CD8-positive, alpha-beta memory T cell (primary cell): ENCODE data around the gene KRT14. TPM values are rescaled to one million over a fixed set of nuclear protein-coding genes. Genes with fewer than 3 reads are reported as not detected.
A peak's percentile ranks its signal among the peaks of the same experiment; 100 is the strongest.
"Not testable (repeated sequence)": the region's sequence is repeated elsewhere in the genome, so short reads cannot be mapped to it uniquely, and the experiment has no call there.

Source experiments
- CTCF ChIA-PET: fragments of 350-600 bp; sonication (Branson Sonifier 250); formaldehyde crosslinking; loops from one replicate; lab custom pipeline; 2021; ENCODE audit warnings: antibody characterized with exemption; lab: Charles Lee
- POLR2A ChIA-PET: fragments of 350-600 bp; sonication (Branson Sonifier 250); formaldehyde crosslinking; loops from one replicate; lab custom pipeline; 2021; ENCODE audit warnings: antibody characterized with exemption; lab: Charles Lee
- DNase-seq, 5 donors: peaks; one replicate each; pipeline versions ENCODE4 v3.0.0 to v3.0.0-alpha.2; 2020 to 2022; ENCODE audit warnings: mixed read lengths in 1 of 5
- H3K27ac ChIP-seq: one replicate; pipeline ENCODE4 v1.7.0; 2013; ENCODE audit warnings: low read depth, mild to moderate bottlenecking, low read length, moderate library complexity
- H3K27me3 ChIP-seq: 2 replicates; pipeline ENCODE4 v1.7.0; 2013; ENCODE audit warnings: low read length, mild to moderate bottlenecking; ENCODE audit not compliant: insufficient read depth, poor library complexity, severe bottlenecking
- H3K36me3 ChIP-seq: 2 replicates; pipeline ENCODE4 v1.7.0; 2013; ENCODE audit warnings: mild to moderate bottlenecking, low read length, moderate library complexity; ENCODE audit not compliant: insufficient read depth
- H3K4me1 ChIP-seq: 2 replicates; pipeline ENCODE4 v1.7.0; 2013; ENCODE audit warnings: mild to moderate bottlenecking, low read length, moderate library complexity; ENCODE audit not compliant: insufficient read depth
- H3K4me3 ChIP-seq: 2 replicates; pipeline ENCODE4 v1.7.0; 2013; ENCODE audit warnings: mild to moderate bottlenecking, low read length
- H3K9me3 ChIP-seq: 2 replicates; pipeline ENCODE4 v1.7.0; 2013; ENCODE audit warnings: mild to moderate bottlenecking, low read length
- H3K27ac Mint-ChIP-seq, 8 donors: one replicate each; pipeline ENCODE4 v1.8.0; 2020 to 2021; ENCODE audit warnings: mixed read lengths in 8 of 8, mild to moderate bottlenecking in 6 of 8, inconsistent platforms in 3 of 8, moderate library complexity in 3 of 8
- H3K27me3 Mint-ChIP-seq, 2 donors: one replicate each; pipeline ENCODE4 v1.8.0; 2020 to 2021; ENCODE audit warnings: mixed read lengths in 2 of 2, mild to moderate bottlenecking in 1 of 2, moderate library complexity in 1 of 2
- H3K36me3 Mint-ChIP-seq, 3 donors: one replicate each; pipeline ENCODE4 v1.8.0; 2020 to 2021; ENCODE audit warnings: mixed read lengths in 3 of 3, inconsistent platforms in 1 of 3, mild to moderate bottlenecking in 1 of 3
- H3K4me1 Mint-ChIP-seq, 3 donors: one replicate each; pipeline ENCODE4 v1.8.0; 2020 to 2021; ENCODE audit warnings: mixed read lengths in 3 of 3, inconsistent platforms in 1 of 3, mild to moderate bottlenecking in 1 of 3
- H3K4me3 Mint-ChIP-seq, 7 donors: one replicate each; pipeline ENCODE4 v1.8.0; 2020 to 2021; ENCODE audit warnings: mixed read lengths in 7 of 7, mild to moderate bottlenecking in 6 of 7, moderate library complexity in 4 of 7, inconsistent platforms in 2 of 7
- H3K9me3 Mint-ChIP-seq, 5 donors: one replicate each; pipeline ENCODE4 v1.8.0; 2020 to 2022; ENCODE audit warnings: mixed read lengths in 5 of 5, mild to moderate bottlenecking in 3 of 5, moderate library complexity in 2 of 5, inconsistent platforms in 1 of 5
- polyA plus RNA-seq: library from polyadenylated mRNA; unstranded; fragments of 300-500 nt; fragmentation: Illumina TruSeq; gene quantifications from one replicate; pipeline ENCODE4 v1.2.3, GENCODE V29; 2021
- total RNA-seq, 2 experiments: library from RNA; stranded (reverse); gene quantifications; one replicate each; pipeline ENCODE4 v1.2.3, GENCODE V29; 2021

Gene KRT14
- total and polyA plus RNA-seq, 3 experiments from 2014 or later = not detected

DNA sequence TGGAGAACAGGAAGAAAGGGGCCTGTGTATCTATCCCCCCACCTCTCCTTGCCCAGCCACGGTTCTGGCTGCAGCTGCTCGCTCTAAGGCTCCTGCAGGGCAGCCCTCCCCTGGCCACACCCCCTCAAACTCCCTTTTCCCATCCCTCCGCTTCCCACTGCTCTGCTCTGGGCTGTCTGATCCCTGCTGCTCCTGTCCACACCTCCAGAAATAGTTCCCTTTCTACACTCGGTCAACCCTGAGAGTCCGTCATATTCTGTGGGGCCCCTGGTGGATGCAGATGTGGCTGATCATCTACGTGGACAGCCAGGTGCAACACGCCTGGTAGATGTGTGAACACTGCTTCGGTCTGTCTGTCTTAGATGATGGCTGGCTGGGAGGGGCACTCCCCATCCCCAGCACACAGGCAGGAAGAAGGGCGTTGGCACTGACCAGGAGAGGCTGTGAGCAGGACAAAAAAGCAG, 39.3 kb downstream of the KRT14 start:
- Histone ChIP-seq H3K27me3 (no peaks in the 10 kb centered on the region), H3K36me3 (no peaks in the 10 kb centered on the region), H3K4me1 (peaks cover 13% of the 10 kb centered on the region), H3K27ac (no peak overlapping the region), H3K9me3 (no peaks in the 10 kb centered on the region), H3K4me3 (no peak overlapping the region)
- H3K27ac Mint-ChIP-seq = no peak overlapping the region
- no peaks in the 10 kb centered on the region for H3K36me3 Mint-ChIP-seq
- H3K4me3 Mint-ChIP-seq = no peak overlapping the region
- ChIA-PET CTCF (interaction anchor here (2.0 to 4.0 kb wide), 3 partner anchors 12 to 637 kb away, joined by 6 to 50 read pairs (median 9); no protein-coding TSS in a partner anchor), POLR2A (no interaction called here)
- H3K4me1 Mint-ChIP-seq = peaks cover 11 to 16% (median 15%) of the 10 kb centered on the region in 3 donors
- peaks cover 2 to 12% of the 10 kb centered on the region in 2 donors for H3K27me3 Mint-ChIP-seq
- peaks cover 0 to 4% (median 0%) of the 10 kb centered on the region in 5 donors for H3K9me3 Mint-ChIP-seq
- DNase-seq = peak in 1 of 5 donors; percentile 30

DNA sequence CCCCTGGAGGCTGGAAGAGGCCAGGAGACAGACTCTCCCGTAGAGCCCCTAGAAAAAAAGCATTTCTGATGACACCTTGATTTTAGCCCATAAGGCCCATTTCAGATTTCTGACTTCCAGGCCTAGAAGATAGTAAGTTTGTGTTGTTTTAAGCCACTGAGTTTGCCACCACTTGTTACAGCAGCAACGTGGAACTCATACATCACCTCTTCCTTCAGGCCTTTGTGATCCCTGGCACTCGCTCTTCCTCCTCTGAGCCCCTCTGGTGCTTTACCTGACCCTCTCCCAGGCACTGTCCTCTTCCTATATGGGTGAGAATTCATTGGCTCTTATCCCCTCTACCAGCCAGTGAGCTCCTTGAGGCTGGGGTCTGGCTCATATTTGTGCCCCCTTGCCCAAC, 39.9 kb downstream of the KRT14 start:
- H3K4me3 Mint-ChIP-seq = peak overlapping the region in 1 of 7 donors; percentile 23
- H3K27me3 Mint-ChIP-seq = peaks cover 0 to 12% of the 10 kb centered on the region in 2 donors
- H3K9me3 ChIP-seq = no peaks in the 10 kb centered on the region
- H3K36me3 ChIP-seq = no peaks in the 10 kb centered on the region
- CTCF ChIA-PET = no interaction called here
- POLR2A ChIA-PET = no interaction called here
- peaks cover 11 to 16% (median 15%) of the 10 kb centered on the region in 3 donors for H3K4me1 Mint-ChIP-seq
- peaks cover 13% of the 10 kb centered on the region for H3K4me1 ChIP-seq
- H3K27me3 ChIP-seq = no peaks in the 10 kb centered on the region
- no peak overlapping the region for H3K4me3 ChIP-seq
- no peak overlapping the region for H3K27ac Mint-ChIP-seq
- H3K27ac ChIP-seq = no peak overlapping the region
- H3K36me3 Mint-ChIP-seq = no peaks in the 10 kb centered on the region
- DNase-seq = no peak
- peaks cover 0 to 4% (median 0%) of the 10 kb centered on the region in 5 donors for H3K9me3 Mint-ChIP-seq

DNA sequence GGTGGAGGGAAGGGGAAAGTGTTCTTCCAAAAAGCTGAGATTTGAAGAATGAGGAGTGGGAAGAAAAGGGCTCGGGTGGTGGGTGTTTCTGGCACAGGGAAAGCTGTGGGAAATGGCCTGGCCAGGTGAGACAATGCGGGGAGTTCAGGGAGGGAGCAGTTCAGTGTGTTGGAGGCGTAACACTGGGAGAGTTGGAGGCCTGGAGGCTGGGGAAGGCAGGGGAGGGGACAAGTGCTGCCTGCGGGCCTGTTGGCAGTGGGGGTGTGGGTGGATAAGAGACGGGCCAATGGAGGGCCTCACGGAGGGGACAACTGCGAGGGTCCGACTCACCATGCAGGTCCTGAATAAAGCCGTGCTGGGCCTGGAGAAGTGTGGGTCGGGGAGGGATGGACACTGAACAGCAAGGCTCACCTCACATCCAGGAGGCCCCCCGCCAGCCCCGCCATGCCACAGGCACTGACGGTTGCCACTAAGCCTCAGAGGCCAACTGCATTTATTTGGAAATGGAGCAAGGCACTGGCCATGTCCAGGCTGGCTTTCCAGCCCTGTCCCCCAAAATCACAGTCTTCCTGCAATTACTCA, 40.8 kb downstream of the KRT14 start:
- CTCF ChIA-PET = no interaction called here
- H3K27ac ChIP-seq = no peak overlapping the region
- H3K4me3 ChIP-seq = no peak overlapping the region
- peaks cover 11 to 16% (median 15%) of the 10 kb centered on the region in 3 donors for H3K4me1 Mint-ChIP-seq
- H3K9me3 ChIP-seq = no peaks in the 10 kb centered on the region
- peaks cover 13% of the 10 kb centered on the region for H3K4me1 ChIP-seq
- H3K4me3 Mint-ChIP-seq = no peak overlapping the region
- no peaks in the 10 kb centered on the region for H3K36me3 ChIP-seq
- peaks cover 0 to 10% of the 10 kb centered on the region in 2 donors for H3K27me3 Mint-ChIP-seq
- peaks cover 0 to 4% (median 0%) of the 10 kb centered on the region in 5 donors for H3K9me3 Mint-ChIP-seq
- H3K36me3 Mint-ChIP-seq = no peaks in the 10 kb centered on the region
- no peaks in the 10 kb centered on the region for H3K27me3 ChIP-seq
- peak in 1 of 5 donors; percentile 41 for DNase-seq
- H3K27ac Mint-ChIP-seq = no peak overlapping the region
- POLR2A ChIA-PET = no interaction called here

DNA sequence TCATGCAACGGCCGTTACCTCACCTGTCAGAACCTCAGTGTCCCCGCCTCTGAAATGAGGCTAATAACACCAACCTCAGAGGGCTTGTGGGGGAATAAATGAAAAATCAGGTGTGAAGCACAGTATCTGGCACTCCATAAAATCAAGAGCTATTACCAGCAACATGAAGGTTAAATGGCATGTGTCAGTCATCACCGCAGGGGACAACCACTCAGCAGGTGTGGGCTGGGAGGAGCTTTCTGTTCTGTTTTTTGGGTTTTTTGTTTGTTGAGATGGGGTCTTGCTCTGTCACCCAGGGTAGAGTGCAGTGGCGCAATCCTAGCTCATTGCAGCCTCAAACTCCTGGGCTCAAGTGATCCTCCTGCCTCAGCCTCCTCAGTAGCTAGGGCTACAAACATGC, 41.8 kb downstream of the KRT14 start:
- Histone ChIP-seq H3K4me1 (peaks cover 13% of the 10 kb centered on the region), H3K27ac (no peak overlapping the region), H3K4me3 (no peak overlapping the region), H3K9me3 (no peaks in the 10 kb centered on the region), H3K36me3 (no peaks in the 10 kb centered on the region), H3K27me3 (no peaks in the 10 kb centered on the region)
- H3K9me3 Mint-ChIP-seq = peaks cover 0 to 4% (median 0%) of the 10 kb centered on the region in 5 donors
- POLR2A ChIA-PET = no interaction called here
- H3K27me3 Mint-ChIP-seq = peaks cover 3 to 10% of the 10 kb centered on the region in 2 donors
- H3K36me3 Mint-ChIP-seq = no peaks in the 10 kb centered on the region
- CTCF ChIA-PET = no interaction called here
- peaks cover 11 to 16% (median 15%) of the 10 kb centered on the region in 3 donors for H3K4me1 Mint-ChIP-seq
- no peak overlapping the region for H3K4me3 Mint-ChIP-seq
- DNase-seq = peak in 1 of 5 donors; percentile 11
- peak overlapping the region in 1 of 8 donors; percentile 11 for H3K27ac Mint-ChIP-seq

DNA sequence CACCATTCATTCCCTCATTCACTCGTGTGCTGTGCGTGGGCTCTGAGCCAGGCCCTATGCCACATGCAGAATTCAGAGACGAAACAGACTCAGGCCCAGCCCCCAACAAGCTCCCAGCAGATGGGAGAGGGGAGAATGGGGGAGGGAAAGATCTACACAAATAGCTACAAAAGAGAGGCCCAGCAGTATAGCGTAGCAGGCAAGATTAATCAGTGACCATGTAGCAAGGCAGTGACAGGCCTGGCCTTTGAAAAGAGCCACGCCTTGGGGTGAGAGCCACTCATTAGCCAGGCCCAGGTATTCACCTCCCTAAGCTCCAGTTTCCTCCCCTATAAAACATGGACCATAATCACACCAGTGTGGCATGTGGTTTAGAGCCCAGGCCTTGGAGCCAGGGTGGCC, 42.2 kb downstream of the KRT14 start:
- Mint-ChIP-seq H3K9me3 (peaks cover 0 to 4% (median 0%) of the 10 kb centered on the region in 5 donors), H3K4me3 (no peak overlapping the region), H3K27me3 (peaks cover 4 to 10% of the 10 kb centered on the region in 2 donors), H3K4me1 (peaks cover 11 to 15% (median 14%) of the 10 kb centered on the region in 3 donors), H3K27ac (no peak overlapping the region), H3K36me3 (no peaks in the 10 kb centered on the region)
- Histone ChIP-seq H3K36me3 (no peaks in the 10 kb centered on the region), H3K27me3 (no peaks in the 10 kb centered on the region), H3K9me3 (no peaks in the 10 kb centered on the region), H3K27ac (no peak overlapping the region), H3K4me1 (peaks cover 13% of the 10 kb centered on the region), H3K4me3 (no peak overlapping the region)
- peak in 1 of 5 donors; percentile 2 for DNase-seq
- POLR2A ChIA-PET = no interaction called here
- CTCF ChIA-PET = no interaction called here

DNA sequence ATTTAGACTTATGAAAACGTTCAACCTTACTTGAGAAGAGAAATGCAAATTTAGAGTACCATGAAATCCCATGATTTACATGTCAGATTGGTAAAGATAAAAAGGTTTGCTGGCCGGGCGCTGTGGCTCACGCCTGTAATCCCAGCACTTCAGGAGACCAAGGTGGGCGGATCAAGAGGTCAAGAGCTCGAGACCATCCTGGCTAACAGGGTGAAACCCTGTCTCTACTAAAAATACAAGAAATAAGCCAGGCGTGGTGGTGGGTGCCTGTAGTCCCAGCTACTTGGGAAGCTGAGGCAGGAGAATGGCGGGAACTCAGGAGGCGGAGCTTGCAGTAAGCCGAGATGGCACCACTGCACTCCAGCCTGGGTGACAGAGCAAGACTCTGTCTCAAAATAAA, 43.9 kb downstream of the KRT14 start:
- H3K27me3 Mint-ChIP-seq, H3K4me1 ChIP-seq, POLR2A ChIA-PET, H3K27ac ChIP-seq, H3K9me3 Mint-ChIP-seq, H3K27ac Mint-ChIP-seq, H3K36me3 Mint-ChIP-seq, H3K9me3 ChIP-seq, H3K4me1 Mint-ChIP-seq, H3K36me3 ChIP-seq, H3K4me3 ChIP-seq, H3K27me3 ChIP-seq: not testable (repeated sequence)
- CTCF ChIA-PET = interaction anchor here (0.9 to 1.2 kb wide), 2 partner anchors 10 to 107 kb away, joined by 3 to 4 read pairs; no protein-coding TSS in a partner anchor
- DNase-seq = peak in 1 of 5 donors; percentile 36
- H3K4me3 Mint-ChIP-seq = peak overlapping the region in 1 of 7 donors; percentile 61

DNA sequence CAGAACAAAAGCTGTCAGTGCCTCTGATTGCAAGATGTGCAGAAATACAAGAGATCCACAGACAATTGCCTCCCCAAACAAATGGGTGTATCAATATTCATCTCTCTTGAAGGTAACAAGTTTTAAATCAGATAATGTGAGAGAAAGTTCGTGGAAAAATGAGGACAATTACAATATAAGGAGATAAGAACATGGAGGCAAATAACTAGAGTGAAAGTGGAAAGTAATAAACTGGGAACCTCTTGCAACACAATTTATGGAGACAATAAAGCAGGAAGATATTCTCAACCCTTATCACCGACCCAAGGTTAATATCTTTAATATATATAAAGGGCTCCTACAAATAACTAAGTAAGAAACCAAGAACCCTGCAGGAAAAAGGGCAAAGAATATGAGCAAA, 44.3 kb downstream of the KRT14 start:
- no peak overlapping the region for H3K4me3 ChIP-seq
- H3K36me3 Mint-ChIP-seq = no peaks in the 10 kb centered on the region
- H3K4me1 ChIP-seq = no peaks in the 10 kb centered on the region
- no peak overlapping the region for H3K27ac ChIP-seq
- H3K27ac Mint-ChIP-seq = no peak overlapping the region
- H3K27me3 Mint-ChIP-seq = peaks cover 8 to 13% of the 10 kb centered on the region in 2 donors
- no peak for DNase-seq
- H3K9me3 ChIP-seq = no peaks in the 10 kb centered on the region
- H3K9me3 Mint-ChIP-seq = peaks cover 0 to 4% (median 0%) of the 10 kb centered on the region in 5 donors
- H3K4me1 Mint-ChIP-seq = no peaks in the 10 kb centered on the region
- H3K36me3 ChIP-seq = no peaks in the 10 kb centered on the region
- ChIA-PET CTCF (interaction anchor here (0.9 to 1.2 kb wide), 2 partner anchors 10 to 107 kb away, joined by 3 to 4 read pairs; no protein-coding TSS in a partner anchor), POLR2A (no interaction called here)
- no peak overlapping the region for H3K4me3 Mint-ChIP-seq
- no peaks in the 10 kb centered on the region for H3K27me3 ChIP-seq

DNA sequence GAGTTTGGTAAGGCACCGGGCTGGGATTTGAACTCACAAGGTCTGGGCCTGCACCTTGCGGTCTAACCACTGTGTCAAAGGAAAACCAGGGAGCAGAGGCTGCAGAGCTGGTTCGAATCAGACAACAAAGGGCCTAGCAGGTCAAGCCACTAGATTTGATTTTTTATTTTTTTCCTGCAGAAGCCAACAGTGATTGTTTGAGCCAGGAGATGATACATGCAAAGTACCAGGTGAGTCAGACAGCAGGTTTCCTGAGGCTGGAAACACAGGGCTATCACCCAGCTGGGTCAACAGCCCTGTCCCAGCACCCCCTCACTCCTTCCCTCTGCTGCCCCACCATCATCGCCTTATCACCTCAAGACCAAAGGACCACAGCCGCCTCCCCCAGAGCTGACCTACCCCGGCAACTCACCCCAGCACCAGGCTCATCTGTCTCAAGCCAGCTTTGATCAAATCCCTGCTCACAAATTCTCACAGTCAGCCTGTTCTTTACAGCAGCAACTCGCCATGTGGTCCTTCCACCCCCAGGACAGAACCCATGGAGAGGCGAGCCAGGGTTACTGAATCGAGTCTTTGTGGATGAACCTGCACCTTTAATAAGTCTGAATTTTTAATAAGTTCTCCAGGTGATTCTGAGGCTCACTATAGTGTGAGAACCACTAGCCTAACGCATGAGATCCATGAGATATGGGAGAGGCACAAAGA, 45.6 kb downstream of the KRT14 start:
- peak overlapping the region in 3 of 8 donors; percentile 24 to 87 (median 80) for H3K27ac Mint-ChIP-seq

More for the DNA sequence above, 45.6 kb downstream of the KRT14 start:
- Histone ChIP-seq H3K4me3 (no peak overlapping the region), H3K4me1 (no peaks in the 10 kb centered on the region), H3K27me3 (no peaks in the 10 kb centered on the region), H3K27ac (no peak overlapping the region), H3K36me3 (no peaks in the 10 kb centered on the region), H3K9me3 (no peaks in the 10 kb centered on the region)
- DNase-seq = peak in 1 of 5 donors; percentile 7
- CTCF ChIA-PET = interaction anchor here (1.2 to 1.5 kb wide), 2 partner anchors 8 to 108 kb away, joined by 5 to 8 read pairs; no protein-coding TSS in a partner anchor
- H3K9me3 Mint-ChIP-seq = no peaks in the 10 kb centered on the region
- no peaks in the 10 kb centered on the region for H3K4me1 Mint-ChIP-seq
- POLR2A ChIA-PET = no interaction called here
- no peak overlapping the region for H3K4me3 Mint-ChIP-seq
- H3K27me3 Mint-ChIP-seq = peaks cover 4 to 21% of the 10 kb centered on the region in 2 donors
- no peaks in the 10 kb centered on the region for H3K36me3 Mint-ChIP-seq
